CD4-positive, alpha-beta T cell treated with Interleukin-1 beta for 1 hour (primary cell): Measurements from ENCODE around the gene SAA1.
"Not testable (repeated sequence)": the region's sequence is repeated elsewhere in the genome, so short reads cannot be mapped to it uniquely, and the experiment has no call there.

ENCODE experiments used
- DNase-seq, 2 donors: peaks; one replicate each; pipeline ENCODE4 v3.0.0-alpha.2; 2020 to 2022

The SAA1 gene

GRCh38 chr11:18261721-18262120 lies 4.3 kb upstream of the SAA1 start:
- no peak for DNase-seq

DNA sequence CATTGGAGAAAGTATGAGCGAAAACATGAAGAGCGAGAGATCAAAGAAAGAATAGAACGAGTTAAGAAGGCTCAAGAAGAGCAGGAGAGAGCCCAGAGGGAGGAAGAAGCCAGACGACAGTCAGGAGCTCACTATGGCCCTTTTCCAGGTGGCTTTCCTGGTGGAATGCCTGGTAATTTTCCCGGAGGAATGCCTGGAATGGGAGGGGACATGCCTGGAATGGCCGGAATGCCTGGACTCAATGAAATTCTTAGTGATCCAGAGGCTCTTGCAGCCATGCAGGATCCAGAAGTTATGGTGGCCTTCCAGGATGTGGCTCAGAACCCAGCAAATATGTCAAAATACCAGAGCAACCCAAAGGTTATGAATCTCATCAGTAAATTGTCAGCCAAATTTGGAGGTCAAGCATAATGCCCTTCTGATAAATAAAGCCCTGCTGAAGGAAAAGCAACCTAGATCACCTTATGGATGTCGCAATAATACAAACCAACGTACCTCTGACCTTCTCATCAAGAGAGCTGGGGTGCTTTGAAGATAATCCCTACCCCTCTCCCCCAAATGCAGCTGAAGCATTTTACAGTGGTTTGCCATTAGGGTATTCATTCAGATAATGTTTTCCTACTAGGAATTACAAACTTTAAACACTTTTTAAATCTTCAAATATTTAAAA lies 3.2 kb upstream of the SAA1 start:
- not testable (repeated sequence) for DNase-seq

GRCh38 chr11:18264035-18264434 lies 2.0 kb upstream of the SAA1 start:
- no peak for DNase-seq

DNA sequence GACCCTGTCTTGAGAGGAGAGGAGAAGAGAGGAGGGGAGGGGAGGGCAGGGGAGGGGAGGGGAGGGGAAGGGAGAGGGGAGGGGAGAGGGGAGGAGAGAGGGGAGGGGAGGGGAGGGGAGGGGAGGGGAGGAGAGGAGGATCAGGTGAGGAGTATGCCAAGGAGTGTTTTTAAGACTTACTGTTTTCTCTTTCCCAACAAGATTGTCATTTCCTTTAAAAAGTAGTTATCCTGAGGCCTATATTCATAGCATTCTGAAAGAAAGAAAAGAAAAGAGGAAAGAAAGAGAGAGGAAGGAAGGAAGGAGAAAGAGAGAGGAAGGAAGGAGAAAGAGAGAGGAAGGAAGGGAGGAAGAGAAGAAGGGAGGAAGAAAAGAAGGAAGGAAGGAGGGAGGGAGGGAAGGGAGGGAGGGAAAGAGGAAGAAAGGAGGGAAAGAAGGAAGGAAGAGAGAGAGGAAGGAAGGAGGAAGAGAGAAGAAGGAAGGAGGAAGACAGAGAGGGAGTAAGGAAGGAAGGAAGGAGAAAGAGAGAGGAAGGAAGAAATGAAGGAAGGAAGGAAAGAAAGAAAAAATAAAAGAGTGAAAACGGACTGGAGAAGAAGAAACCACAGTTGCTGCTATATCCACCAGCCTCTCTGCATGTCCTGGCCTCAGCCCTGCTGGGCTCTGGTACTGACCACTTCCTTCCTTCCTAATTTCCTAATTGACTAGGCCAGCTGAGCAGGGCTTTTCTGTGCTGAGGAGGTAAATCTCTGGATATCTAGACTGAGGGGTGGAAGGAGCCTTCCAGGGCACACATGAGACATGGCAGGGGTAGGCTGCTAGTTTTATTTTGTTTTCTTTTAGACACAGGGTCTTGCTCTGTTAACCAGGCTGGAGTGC lies 1.1 kb upstream of the SAA1 start:
- DNase-seq: no peak

DNA sequence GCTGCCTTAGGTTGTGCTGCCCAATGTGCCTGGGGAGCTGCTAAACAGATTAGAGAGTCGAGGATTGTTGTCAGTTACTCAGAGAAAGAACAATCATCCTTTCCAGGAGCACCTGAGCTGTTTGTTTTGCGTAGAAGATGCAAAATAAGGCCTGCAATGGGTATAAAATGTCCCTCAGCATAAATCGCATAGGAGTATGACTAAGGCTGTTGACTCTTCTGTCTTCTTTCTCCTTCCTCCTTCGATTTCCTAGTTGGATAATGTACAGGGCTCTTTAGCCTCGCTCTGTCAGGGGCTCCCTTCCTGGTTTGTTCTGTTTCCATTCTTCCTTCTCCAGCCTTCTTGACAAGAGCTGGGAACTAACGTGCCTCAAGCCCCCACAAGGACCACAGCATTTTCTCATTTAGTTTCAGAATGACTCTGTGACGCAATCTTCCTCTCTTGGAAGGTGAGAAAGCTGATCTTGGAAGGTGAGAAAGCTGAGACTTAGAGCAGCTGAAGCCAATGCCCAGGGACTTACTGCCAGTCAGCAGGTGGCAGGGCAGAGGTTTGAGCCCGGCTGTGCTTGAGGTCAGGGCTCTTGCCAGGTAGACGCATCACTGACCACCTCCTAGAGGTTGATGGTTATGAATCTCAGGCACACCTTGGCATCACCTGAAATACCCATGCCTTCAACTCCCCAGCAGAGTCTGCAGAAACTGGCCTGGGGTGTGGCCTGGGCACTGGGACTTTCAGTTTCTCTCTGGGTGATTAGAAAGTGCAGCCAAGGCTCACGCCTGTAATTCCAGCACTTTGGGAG lies 1.5 kb downstream of the SAA1 start:
- peak in 1 of 2 donors; percentile 13 for DNase-seq

DNA sequence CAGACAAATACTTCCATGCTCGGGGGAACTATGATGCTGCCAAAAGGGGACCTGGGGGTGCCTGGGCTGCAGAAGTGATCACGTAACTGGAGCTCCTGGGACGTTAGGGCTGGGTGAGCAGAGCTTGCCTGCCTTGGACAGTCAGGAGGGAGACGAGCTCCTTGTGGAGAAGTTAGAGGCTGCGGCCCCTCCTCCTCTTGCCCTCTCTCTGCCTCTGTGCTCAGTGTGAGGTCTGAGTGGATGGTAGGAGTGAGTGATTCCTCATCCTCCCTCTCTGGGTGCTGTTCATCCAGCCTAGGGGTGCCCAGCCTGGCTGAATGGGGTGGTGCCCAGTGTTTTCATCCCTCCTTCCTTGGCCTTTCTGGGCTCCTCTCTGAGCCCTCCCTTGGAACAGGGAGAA lies 3.2 kb downstream of the SAA1 start:
- DNase-seq: not testable (repeated sequence)

DNA sequence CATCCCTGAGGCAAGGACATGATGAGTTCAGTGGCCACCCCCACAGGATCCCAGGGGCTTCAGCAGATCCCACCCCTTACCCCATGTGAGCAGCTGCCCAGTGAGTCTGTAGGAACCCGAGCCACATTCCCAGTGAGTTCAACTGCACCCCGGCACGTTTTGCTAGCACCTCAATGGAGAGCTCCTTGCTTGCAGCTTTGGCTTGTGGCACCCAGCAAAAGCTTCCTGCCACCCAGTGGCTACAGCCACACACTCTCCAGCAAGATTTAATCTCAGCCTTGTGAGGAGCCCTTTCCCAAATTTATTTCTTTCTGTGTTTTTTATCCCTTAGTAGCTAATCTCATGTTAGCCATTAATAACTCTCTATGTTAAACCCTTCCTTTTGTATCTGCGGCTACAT lies 4.0 kb downstream of the SAA1 start:
- DNase-seq: no peak

GRCh38 chr11:18271206-18271605 lies 5.1 kb downstream of the SAA1 start:
- DNase-seq: no peak

- peak; percentile 4 to 45 for DNase-seq
Measured at GRCh38 chr11:18277565-18278271, 11.7 kb downstream of the SAA1 start.

DNA sequence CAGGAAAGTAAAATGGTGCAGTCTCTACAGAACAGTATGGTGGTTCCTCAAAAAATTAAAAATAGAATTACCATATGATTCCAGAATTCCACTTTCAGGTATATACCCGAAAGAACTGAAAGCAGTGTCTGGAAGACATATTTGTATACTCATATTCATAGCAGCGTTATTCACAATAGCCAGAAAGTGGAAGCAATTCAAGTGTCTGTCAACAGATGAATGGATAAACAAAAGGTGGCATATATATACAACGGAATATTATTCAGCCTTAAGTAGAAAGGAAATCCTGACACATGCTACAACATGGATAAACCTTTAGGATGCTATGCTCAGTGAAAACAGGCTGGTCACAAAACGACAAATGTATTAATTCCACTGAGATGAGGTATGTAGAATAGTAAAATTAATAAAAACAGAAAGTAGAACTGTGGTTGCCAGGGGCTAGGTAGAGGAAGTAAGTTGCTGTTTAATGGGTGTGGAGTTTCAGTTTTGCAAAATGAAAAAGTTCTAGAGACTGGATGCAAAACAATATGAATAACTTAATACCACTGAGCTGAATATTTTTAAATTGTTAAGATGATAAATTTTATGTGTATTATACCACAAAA lies 14.5 kb downstream of the SAA1 start:
- DNase-seq: peak in 1 of 2 donors; percentile 5

- no peak for DNase-seq
Measured at GRCh38 chr11:18282626-18283025, 16.6 kb downstream of the SAA1 start.

GRCh38 chr11:18285841-18286240 lies 19.8 kb downstream of the SAA1 start:
- DNase-seq: no peak

GRCh38 chr11:18288911-18289310 lies 22.8 kb downstream of the SAA1 start:
- DNase-seq: no peak

GRCh38 chr11:18294862-18295261 lies 28.8 kb downstream of the SAA1 start:
- DNase-seq: no peak

DNA sequence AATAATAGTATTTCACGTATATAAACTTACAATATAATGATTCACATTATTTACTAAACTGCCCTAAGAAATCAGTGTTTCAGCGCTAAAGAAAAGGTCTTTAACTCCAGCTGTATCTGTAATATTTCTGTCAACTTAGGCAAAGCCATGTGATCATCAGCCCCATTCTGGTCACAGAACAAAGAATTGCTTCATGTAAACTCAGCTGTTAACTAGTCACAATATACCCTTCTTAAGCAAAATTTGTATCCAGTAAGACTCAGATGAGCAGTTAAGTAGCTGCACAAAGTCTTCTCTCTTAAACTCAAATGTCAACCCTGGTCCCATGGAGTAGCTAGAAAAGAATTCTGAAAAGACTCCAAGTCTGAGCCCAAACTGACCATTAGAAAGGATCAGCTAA lies 29.3 kb downstream of the SAA1 start:
- no peak for DNase-seq

GRCh38 chr11:18299721-18300120 lies 33.7 kb downstream of the SAA1 start:
- no peak for DNase-seq

- DNase-seq: no peak
Measured at GRCh38 chr11:18304745-18305144, 38.7 kb downstream of the SAA1 start.

DNA sequence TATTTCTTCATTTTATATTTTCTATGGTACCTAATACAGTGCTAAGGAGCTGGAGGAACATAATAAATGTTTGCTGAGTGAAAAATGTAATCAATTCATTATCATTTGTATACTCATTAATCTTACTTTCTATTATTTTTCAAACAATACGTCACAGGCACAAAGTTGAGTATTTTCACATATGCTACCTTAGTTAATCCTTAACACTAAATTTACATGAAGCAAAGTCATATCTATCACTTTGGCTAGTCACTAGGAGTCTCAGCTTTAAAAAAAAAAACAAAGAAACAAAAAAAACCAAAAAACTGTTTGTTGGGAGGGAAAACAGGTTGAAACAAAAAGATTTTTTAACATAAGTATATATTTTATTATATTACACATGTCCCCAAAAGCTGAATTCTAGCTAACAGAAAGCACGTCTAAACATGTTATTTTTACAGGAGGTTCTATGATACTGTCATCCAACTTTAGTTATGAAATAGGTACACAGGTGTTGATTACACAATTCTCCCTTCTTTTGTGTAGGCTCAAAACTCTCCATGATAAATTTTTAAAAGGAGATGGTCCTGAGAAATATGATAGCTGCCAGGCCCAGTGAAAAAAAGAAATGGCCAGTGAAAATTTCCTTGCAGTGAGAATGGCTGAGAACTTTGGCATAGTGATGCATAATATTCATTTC lies 41.5 kb downstream of the SAA1 start:
- no peak for DNase-seq

GRCh38 chr11:18308242-18308641 lies 42.2 kb downstream of the SAA1 start:
- DNase-seq: no peak

- no peak for DNase-seq
Measured at GRCh38 chr11:18309691-18310090, 43.6 kb downstream of the SAA1 start.

DNA sequence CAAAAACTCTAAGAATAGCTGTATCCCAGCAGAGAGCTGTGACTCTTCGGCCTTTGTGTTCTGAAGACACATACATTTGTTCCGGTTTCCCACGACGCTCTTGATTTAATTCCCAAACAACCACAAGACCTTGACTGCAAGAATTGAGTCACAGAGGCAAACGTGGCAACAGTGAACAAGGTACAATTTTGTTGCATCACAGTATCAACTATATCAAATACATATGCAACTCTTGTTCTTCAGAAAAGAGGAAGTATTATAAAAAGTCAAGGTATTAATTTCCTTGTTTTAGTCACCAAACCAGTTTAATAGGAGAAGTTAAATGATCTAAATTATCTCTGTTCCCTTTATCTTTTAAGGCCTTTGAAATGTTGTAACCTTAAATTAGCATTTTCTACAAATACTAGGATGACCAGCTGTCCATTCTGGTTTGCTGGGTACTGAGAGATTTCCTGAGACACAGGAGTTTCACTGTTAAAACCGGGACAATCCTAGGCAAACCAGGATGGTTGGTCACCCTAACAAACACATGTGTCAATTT lies 44.8 kb downstream of the SAA1 start:
- peak in 1 of 2 donors; percentile 14 for DNase-seq
